ENCODE data around the gene TSPAN18.

TSPAN18 gene

GRCh38 chr11:44711113-44711786 is 15.5 kb upstream of the TSPAN18 start:
- DNase-seq (ENCODE audit: low read depth): no peak

- no peak for DNase-seq (ENCODE audit: low read depth)
Measured at GRCh38 chr11:44711787-44712608, 14.8 kb upstream of the TSPAN18 start.

- no peak for DNase-seq (ENCODE audit: low read depth)
Measured at GRCh38 chr11:44713022-44713421, 13.7 kb upstream of the TSPAN18 start.

- no peak for DNase-seq (ENCODE audit: low read depth)
Measured at GRCh38 chr11:44716256-44716655, 10.5 kb upstream of the TSPAN18 start.

GRCh38 chr11:44718057-44718456 is 8.7 kb upstream of the TSPAN18 start:
- no peak for DNase-seq (ENCODE audit: low read depth)

- no peak for DNase-seq (ENCODE audit: low read depth)
Measured at GRCh38 chr11:44718612-44719390, 8.0 kb upstream of the TSPAN18 start.

GRCh38 chr11:44725016-44725685 is 1.6 kb upstream of the TSPAN18 start:
- no peak for DNase-seq (ENCODE audit: low read depth)

- DNase-seq (ENCODE audit: low read depth): no peak
Measured at GRCh38 chr11:44725757-44726282, 942 bp upstream of the TSPAN18 start.

GRCh38 chr11:44727114-44727372 is 281 bp downstream of the TSPAN18 start:
- no peak for DNase-seq (ENCODE audit: low read depth)

GRCh38 chr11:44727373-44728287 is 868 bp downstream of the TSPAN18 start:
- DNase-seq (ENCODE audit: low read depth): peak; percentile 51

GRCh38 chr11:44728491-44728910 is 1.7 kb downstream of the TSPAN18 start:
- DNase-seq (ENCODE audit: low read depth): no peak

- DNase-seq (ENCODE audit: low read depth): no peak
Measured at GRCh38 chr11:44729063-44729462, 2.3 kb downstream of the TSPAN18 start.

- DNase-seq (ENCODE audit: low read depth): no peak
Measured at GRCh38 chr11:44729713-44730112, 3.0 kb downstream of the TSPAN18 start.

GRCh38 chr11:44730775-44731174 is 4.0 kb downstream of the TSPAN18 start:
- no peak for DNase-seq (ENCODE audit: low read depth)

GRCh38 chr11:44731685-44732430 is 5.1 kb downstream of the TSPAN18 start:
- DNase-seq (ENCODE audit: low read depth): no peak

- DNase-seq (ENCODE audit: low read depth): no peak
Measured at GRCh38 chr11:44732564-44732963, 5.8 kb downstream of the TSPAN18 start.

- DNase-seq (ENCODE audit: low read depth): no peak
Measured at GRCh38 chr11:44733877-44734276, 7.1 kb downstream of the TSPAN18 start.

- DNase-seq (ENCODE audit: low read depth): no peak
Measured at GRCh38 chr11:44734843-44735381, 8.2 kb downstream of the TSPAN18 start.

- DNase-seq (ENCODE audit: low read depth): no peak
Measured at GRCh38 chr11:44736791-44737190, 10.0 kb downstream of the TSPAN18 start.

All from activated gamma-delta T cell treated with anti-CD3 and anti-CD28 coated beads, Interleukin-2, amount 50 U/mL, for 16 hours (primary cell).